Inflammatory macrophage (primary cell): ENCODE measurements around the gene EPB41L4A.
"Not testable (repeated sequence)": the region's sequence is repeated elsewhere in the genome, so short reads cannot be mapped to it uniquely, and the experiment has no call there.

Experiments used
- DNase-seq, 2 donors: peaks; one replicate each; pipeline ENCODE4 v3.0.0-alpha.2; 2020 to 2022
- total RNA-seq, 18 experiments: gene quantifications; one replicate each; lab custom pipeline; 2026; ENCODE audit warnings: mixed read lengths in 6 of 18, inconsistent platforms in 2 of 18; lab: John Stamatoyannopoulos, UW

The EPB41L4A gene
- total RNA-seq = 0.19 to 5.7 (median 0.96) reads per million in 18 experiments

- DNase-seq = peak in 1 of 2 donors; percentile 1
Observed at GRCh38 chr5:112419164-112419985, at the start of gene EPB41L4A. Gene EPB41L4A, minus strand, starts transcription at chr5:112419277. Its CDS starts 238 bp downstream, at chr5:112419039.

- no peak for DNase-seq
Observed at GRCh38 chr5:112467485-112467884, 48.4 kb upstream of the EPB41L4A start.

GRCh38 chr5:112466261-112466660, 47.2 kb upstream of the EPB41L4A start:
- DNase-seq = not testable (repeated sequence)

GRCh38 chr5:112447187-112447760, 28.2 kb upstream of the EPB41L4A start:
- DNase-seq = not testable (repeated sequence)

GRCh38 chr5:112445626-112446350, 26.7 kb upstream of the EPB41L4A start:
- no peak for DNase-seq

- DNase-seq = not testable (repeated sequence)
Observed at GRCh38 chr5:112443932-112444331, 24.9 kb upstream of the EPB41L4A start.

- no peak for DNase-seq
Observed at GRCh38 chr5:112440031-112440430, 21.0 kb upstream of the EPB41L4A start.

GRCh38 chr5:112436144-112436543, 17.1 kb upstream of the EPB41L4A start:
- no peak for DNase-seq

GRCh38 chr5:112434641-112435040, 15.6 kb upstream of the EPB41L4A start:
- DNase-seq = no peak

- not testable (repeated sequence) for DNase-seq
Observed at GRCh38 chr5:112426202-112426601, 7.1 kb upstream of the EPB41L4A start.

GRCh38 chr5:112419986-112420864, 1.1 kb upstream of the EPB41L4A start:
- peak; percentile 4 to 33 for DNase-seq

GRCh38 chr5:112418659-112419163, 366 bp downstream of the EPB41L4A start:
- no peak for DNase-seq

GRCh38 chr5:112417931-112418658, 982 bp downstream of the EPB41L4A start:
- DNase-seq = peak; percentile 33 to 45

GRCh38 chr5:112415552-112415951, 3.5 kb downstream of the EPB41L4A start:
- DNase-seq = no peak

GRCh38 chr5:112413611-112414010, 5.5 kb downstream of the EPB41L4A start:
- no peak for DNase-seq

- no peak for DNase-seq
Observed at GRCh38 chr5:112412346-112412745, 6.7 kb downstream of the EPB41L4A start.

- no peak for DNase-seq
Observed at GRCh38 chr5:112411903-112412302, 7.2 kb downstream of the EPB41L4A start.

- no peak for DNase-seq
Observed at GRCh38 chr5:112407666-112408065, 11.4 kb downstream of the EPB41L4A start.

GRCh38 chr5:112407240-112407639, 11.8 kb downstream of the EPB41L4A start:
- DNase-seq = no peak

- DNase-seq = no peak
Observed at GRCh38 chr5:112403069-112403468, 16.0 kb downstream of the EPB41L4A start.

GRCh38 chr5:112401924-112402323, 17.2 kb downstream of the EPB41L4A start:
- DNase-seq = no peak
